ENCODE results near the gene MTA1.

DNA sequence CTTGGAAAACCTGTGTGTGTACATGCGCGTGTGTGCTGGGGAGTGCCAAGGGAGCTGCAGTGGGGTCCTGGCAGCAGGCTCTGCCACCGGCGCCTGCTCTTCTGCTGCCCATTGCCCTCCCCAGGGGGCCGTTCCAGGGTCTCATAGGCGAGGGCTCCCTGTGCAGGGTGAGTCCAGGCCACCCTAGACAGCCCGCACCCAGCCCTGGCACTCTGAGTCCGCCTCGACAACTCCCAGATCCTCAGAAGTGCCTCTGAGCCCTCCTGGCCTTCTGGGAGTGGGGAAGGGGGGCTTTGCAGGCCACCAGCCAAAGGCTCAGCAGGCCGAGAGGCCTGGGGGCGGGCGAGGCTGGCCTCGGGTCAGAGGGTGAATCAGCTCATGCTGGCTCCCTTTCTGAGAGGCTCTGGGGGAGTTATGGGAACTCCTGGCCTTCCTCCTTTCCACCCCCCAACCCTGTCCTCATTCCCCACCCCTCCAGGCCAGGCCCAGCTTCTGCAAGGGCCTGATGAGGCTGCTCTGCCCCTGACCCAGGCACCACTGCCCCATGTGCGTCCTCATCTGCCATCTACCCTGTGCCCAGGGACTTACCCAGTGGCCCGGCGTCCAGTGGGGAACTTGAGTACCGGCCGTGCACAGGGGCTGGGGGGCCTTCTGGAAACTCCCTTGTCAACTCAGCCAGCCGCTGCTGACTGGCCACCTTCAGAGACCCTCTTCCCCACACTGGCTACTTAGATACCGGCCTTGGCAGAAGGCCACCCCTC lies 69.3 kb downstream of the MTA1 start:
- TF ChIP-seq EZH2 (IDR thresholded peaks at IDR 0.05; ENCODE audit: insufficient read depth, poor library complexity, severe bottlenecking), result no peak
- no peak for TF ChIP-seq EZH2phosphoT487 (IDR thresholded peaks at IDR 0.05; ENCODE audit: insufficient read depth, low read depth)
